H1 (cell line): ENCODE data around the gene C1RL. TPM values are rescaled to one million over a fixed set of nuclear protein-coding genes. Genes with fewer than 3 reads are reported as not detected.
"Not testable (repeated sequence)": the region's sequence is repeated elsewhere in the genome, so short reads cannot be mapped to it uniquely, and the experiment has no call there.

Experiments
- CTCF ChIA-PET: fragments of 300-600 bp; sonication (Branson Sonifier 250); formaldehyde crosslinking; loops from one replicate; lab custom pipeline; 2021; ENCODE audit not compliant: partially characterized antibody; lab: Charles Lee
- POLR2A ChIA-PET: fragments of 300-600 bp; sonication (Branson Sonifier 250); formaldehyde crosslinking; loops from one replicate; lab custom pipeline; 2021; ENCODE audit warnings: inconsistent platforms; ENCODE audit not compliant: partially characterized antibody; lab: Charles Lee
- DNase-seq, 2 experiments: peaks; one replicate each; pipeline versions ENCODE4 v3.0.0 to v3.0.0-alpha.2; 2010 to 2022; ENCODE audit warnings: low spot score in 2 of 2, low read depth in 1 of 2, mixed read lengths in 1 of 2
- FAIRE-seq: peaks from 2 replicates; lab custom pipeline; 2011; peaks lifted over from hg19 to GRCh38; lab: Jason Lieb, UNC
- H2AFZ ChIP-seq: 2 replicates; pipeline ENCODE4 v1.8.1; 2012; ENCODE audit warnings: low read length, inconsistent platforms
- H2AK5ac ChIP-seq: 2 replicates; pipeline ENCODE4 v1.6.1; 2013; ENCODE audit warnings: low read depth, low read length
- H2BK120ac ChIP-seq: replicated peaks from 2 replicates; pipeline ENCODE3; 2013; ENCODE audit warnings: low read depth, low read length, inconsistent platforms
- H2BK12ac ChIP-seq: 2 replicates; pipeline ENCODE4 v1.6.1; 2013; ENCODE audit warnings: low read depth, low read length
- H2BK15ac ChIP-seq: 2 replicates; pipeline ENCODE4 v1.6.1; 2013; ENCODE audit warnings: low read length
- H2BK20ac ChIP-seq: 2 replicates; pipeline ENCODE4 v1.6.1; 2013; ENCODE audit warnings: low read length
- H2BK5ac ChIP-seq: 2 replicates; pipeline ENCODE4 v1.6.1; 2013; ENCODE audit warnings: low read depth, low read length
- H3K14ac ChIP-seq: 2 replicates; pipeline ENCODE4 v1.6.1; 2013; ENCODE audit warnings: inconsistent platforms; ENCODE audit not compliant: insufficient read length
- H3K18ac ChIP-seq: 2 replicates; pipeline ENCODE4 v1.6.1; 2013; ENCODE audit warnings: low read length; ENCODE audit errors: extremely low read depth
- H3K23ac ChIP-seq: 2 replicates; pipeline ENCODE4 v1.6.1; 2013; ENCODE audit warnings: inconsistent platforms; ENCODE audit not compliant: insufficient read length
- H3K23me2 ChIP-seq: 2 replicates; pipeline ENCODE4 v1.6.1; 2013; ENCODE audit warnings: low read depth, low read length
- H3K27ac ChIP-seq: 2 replicates; pipeline ENCODE4 v1.6.1; 2011; ENCODE audit warnings: low read depth, low read length, inconsistent platforms
- H3K27me3 ChIP-seq, 4 experiments: replicated peaks in 1 of 4; 1 replicate in 1 of 4; 2 replicates in 3 of 4; pipeline versions ENCODE4 v1.6.1 to v1.8.1; 2011 to 2013; ENCODE audit warnings: low read length in 3 of 4, mild to moderate bottlenecking in 3 of 4, inconsistent platforms in 2 of 4, mixed read lengths in 2 of 4, moderate library complexity in 1 of 4; ENCODE audit not compliant: control insufficient read depth in 3 of 4, insufficient read depth in 3 of 4; ENCODE audit errors: extremely low read depth in 1 of 4
- H3K36me3 ChIP-seq, 4 experiments: 2 replicates each; pipeline versions ENCODE4 v1.6.1 to v1.8.1; 2011 to 2013; ENCODE audit warnings: mild to moderate bottlenecking in 4 of 4, low read length in 3 of 4, moderate library complexity in 2 of 4, control low read depth in 1 of 4, inconsistent platforms in 1 of 4; ENCODE audit not compliant: insufficient read depth in 4 of 4, control insufficient read depth in 2 of 4
- H3K4ac ChIP-seq: replicated peaks from 2 replicates; pipeline ENCODE3; 2013; ENCODE audit warnings: low read length, low read depth, mixed read lengths, inconsistent platforms; ENCODE audit not compliant: insufficient read length
- H3K4me1 ChIP-seq, 4 experiments: replicated peaks in 1 of 4; 1 replicate in 1 of 4; 2 replicates in 3 of 4; pipeline versions ENCODE4 v1.6.1 to v1.8.1; 2011 to 2013; ENCODE audit warnings: low read length in 3 of 4, inconsistent platforms in 2 of 4, mixed read lengths in 1 of 4; ENCODE audit not compliant: insufficient read depth in 4 of 4, control insufficient read depth in 3 of 4
- H3K4me2 ChIP-seq, 2 experiments: 2 replicates each; pipeline versions ENCODE4 v1.6.1 to v1.8.1; 2011 to 2013; ENCODE audit warnings: low read depth in 2 of 2, low read length in 2 of 2, control low read depth in 1 of 2, inconsistent platforms in 1 of 2, mild to moderate bottlenecking in 1 of 2; ENCODE audit not compliant: insufficient read depth in 1 of 2
- H3K4me3 ChIP-seq, 4 experiments: fragments of 200-600, 300-600 bp in 1 of 4; sonication (generic), shearing (Covaris generic), sonication (Bioruptor Twin) in 1 of 4; 2 replicates each; pipeline versions ENCODE4 v1.5.1 to v1.8.1; 2011 to 2016; ENCODE audit warnings: low read length in 4 of 4, low read depth in 3 of 4, control low read depth in 2 of 4, inconsistent platforms in 2 of 4, mild to moderate bottlenecking in 2 of 4, mixed read lengths in 1 of 4, moderate library complexity in 1 of 4; ENCODE audit not compliant: insufficient read depth in 2 of 4; ENCODE audit errors: extremely low read depth in 1 of 4
- H3K56ac ChIP-seq: replicated peaks from 2 replicates; pipeline ENCODE3; 2013; ENCODE audit warnings: low read depth, mild to moderate bottlenecking, mixed read lengths, low read length, inconsistent platforms; ENCODE audit not compliant: insufficient read length
- H3K79me1 ChIP-seq: 2 replicates; pipeline ENCODE4 v1.6.1; 2013; ENCODE audit warnings: low read depth, low read length, control low read depth
- H3K79me2 ChIP-seq, 2 experiments: 2 replicates each; pipeline versions ENCODE4 v1.6.1 to v1.8.1; 2012 to 2013; ENCODE audit warnings: low read length in 2 of 2, mild to moderate bottlenecking in 2 of 2, inconsistent platforms in 1 of 2; ENCODE audit not compliant: insufficient read depth in 2 of 2, control insufficient read depth in 1 of 2
- H3K9ac ChIP-seq, 4 experiments: replicated peaks in 1 of 4; 1 replicate in 1 of 4; 2 replicates in 3 of 4; pipeline versions ENCODE4 v1.6.1 to v1.8.1; 2011 to 2013; ENCODE audit warnings: low read depth in 3 of 4, low read length in 3 of 4, control low read depth in 2 of 4, mild to moderate bottlenecking in 2 of 4, moderate library complexity in 2 of 4, inconsistent platforms in 1 of 4; ENCODE audit errors: extremely low read depth in 1 of 4
- H3K9me3 ChIP-seq, 2 experiments: 2 replicates each; pipeline versions ENCODE4 v1.6.1 to v1.8.1; 2012 to 2013; ENCODE audit warnings: mild to moderate bottlenecking in 2 of 2, moderate library complexity in 2 of 2, control low read depth in 1 of 2, inconsistent platforms in 1 of 2, low read depth in 1 of 2, low read length in 1 of 2, mixed read lengths in 1 of 2; ENCODE audit not compliant: insufficient read depth in 2 of 2
- H4K20me1 ChIP-seq, 2 experiments: replicated peaks in 1 of 2; 2 replicates each; pipeline versions ENCODE3 to v1.8.1; 2011 to 2013; ENCODE audit warnings: inconsistent platforms in 2 of 2, low read length in 2 of 2, mild to moderate bottlenecking in 1 of 2; ENCODE audit not compliant: insufficient read depth in 2 of 2, control insufficient read depth in 1 of 2
- H4K5ac ChIP-seq: 2 replicates; pipeline ENCODE4 v1.6.1; 2013; ENCODE audit warnings: low read length, low read depth, mixed read lengths, inconsistent platforms; ENCODE audit not compliant: insufficient read length
- H4K8ac ChIP-seq: 2 replicates; pipeline ENCODE4 v1.8.0; 2013; ENCODE audit warnings: mild to moderate bottlenecking, moderate library complexity, low read length, inconsistent platforms; ENCODE audit not compliant: insufficient read depth; ENCODE audit errors: extremely low read depth
- H4K91ac ChIP-seq: replicated peaks from 2 replicates; pipeline ENCODE3; 2013; ENCODE audit warnings: low read length, mixed read lengths, inconsistent platforms; ENCODE audit not compliant: insufficient read length
- WGBS, 2 experiments: shearing (Covaris generic) in 1 of 2; methylation state at CpG; one replicate each; pipeline versions ENCODE4 v1.1.6 to v1.1.7; 2013 to 2015; ENCODE audit warnings: low lambda C conversion rate in 2 of 2, mixed read lengths in 2 of 2, inconsistent platforms in 1 of 2, low coverage in 1 of 2, missing lambda C conversion rate in 1 of 2; ENCODE audit not compliant: insufficient replicate concordance in 2 of 2, insufficient coverage in 1 of 2, insufficient read length in 1 of 2; ENCODE audit errors: extremely low coverage in 1 of 2, missing lambda C conversion rate in 1 of 2; 5-methylcytosine and 5-hydroxymethylcytosine counted together
- polyA plus RNA-seq, 7 experiments: library from polyadenylated mRNA; depleted of rRNA in 3 of 7; stranded (reverse) in 5 of 7; unstranded in 2 of 7; fragments of >200 nt in 5 of 7; fragments of 200-250 nt in 2 of 7; gene quantifications; 1 replicate in 5 of 7; 2 replicates in 1 of 7; 4 replicates in 1 of 7; pipeline versions ENCODE4 v1.2.1 to v1.2.3, GENCODE V29; 2011 to 2013; ENCODE audit warnings: missing spikeins in 2 of 7, mixed read lengths in 2 of 7
- total RNA-seq: library from RNA; stranded (reverse); fragmentation: NEBNext Ultra II Directional; extraction: Animal tissue kit (Norgen Biotek cat#: 25700); gene quantifications from 2 replicates; pipeline ENCODE4 v1.2.1, GENCODE V29; 2021

C1RL gene
- total and polyA plus RNA-seq, 2 of the 8 experiments (the other 6 are each of a cell fraction or from before 2014, with no cell fraction given): 11.4 to 15.5 TPM

- not testable (repeated sequence) for H3K23ac ChIP-seq, H3K79me2 ChIP-seq, H3K4ac ChIP-seq, H4K8ac ChIP-seq, H3K56ac ChIP-seq, H3K27ac ChIP-seq, H2BK20ac ChIP-seq, H2AK5ac ChIP-seq, H2BK120ac ChIP-seq, H2BK5ac ChIP-seq, H3K79me1 ChIP-seq, H4K20me1 ChIP-seq, H3K4me3 ChIP-seq, H3K36me3 ChIP-seq, H3K9ac ChIP-seq, H3K18ac ChIP-seq, H4K91ac ChIP-seq, H3K4me2 ChIP-seq, H3K4me1 ChIP-seq, H4K5ac ChIP-seq, H3K23me2 ChIP-seq, DNase-seq, H3K27me3 ChIP-seq, H3K9me3 ChIP-seq, FAIRE-seq, H2BK12ac ChIP-seq, H3K14ac ChIP-seq, H2AFZ ChIP-seq, H2BK15ac ChIP-seq
- ChIA-PET POLR2A (interaction anchor here (1.2 to 4.1 kb wide), 2 partner anchors 53 to 105 kb away, joined by 3 to 9 read pairs; partner anchors contain the start of genes C12orf57 and RNU7-1), CTCF (interaction anchor here (0.7 to 3.2 kb wide), 4 partner anchors 11 to 100 kb away, joined by 3 to 11 read pairs (median 4); partner anchors contain the start of genes C1RL and C1S)
- 85% methylated on average over 10 of the region's 10 CpGs; no CpG with 5 or more reads in 1 of the 2 experiments for WGBS, 2 experiments
Observed at GRCh38 chr12:7049445-7049951, 59.5 kb downstream of the C1RL start.
